Measurements from ENCODE around the gene TPM3. TPM values are rescaled to one million over a fixed set of nuclear protein-coding genes. Genes with fewer than 3 reads are reported as not detected.

TPM3 gene
- total and polyA plus RNA-seq, 8 donors, result 47.7 to 158 (median 90.2) TPM

DNA sequence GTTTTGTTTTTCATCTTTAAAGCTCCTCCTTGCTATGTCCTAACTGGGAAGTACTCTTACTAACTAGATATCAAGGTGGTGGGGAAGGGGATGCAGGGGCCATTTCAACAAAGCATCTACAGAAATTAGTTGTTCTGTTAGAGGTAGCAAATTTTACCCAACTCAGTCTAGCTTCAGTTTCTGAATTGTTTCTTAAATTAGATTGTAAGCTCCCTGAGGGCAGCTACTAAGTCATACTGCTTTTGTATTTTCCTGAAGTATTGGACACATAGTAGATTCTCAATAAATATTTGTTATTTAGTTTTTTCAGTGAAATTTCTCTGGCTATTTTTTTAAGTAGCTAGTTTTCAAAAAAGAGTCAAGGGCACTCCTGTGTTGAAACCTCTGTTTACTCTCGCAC, 30.6 kb upstream of the TPM3 start:
- no peaks in the 10 kb centered on the region for H3K27me3 ChIP-seq
- peaks cover 11 to 33% (median 33%) of the 10 kb centered on the region in 3 donors for H3K4me1 ChIP-seq
- no peaks in the 10 kb centered on the region for H3K9me3 ChIP-seq
- peak overlapping the region in 3 of 4 donors; percentile 63 to 74 (median 68) for H3K4me3 ChIP-seq
- WGBS, 2 donors, result 48 to 56% methylated on average over 1 of the region's 1 CpG
- DNase-seq (no peak), ATAC-seq (no peak), FAIRE-seq (no peak)
- intact Hi-C loops (cut with DNase I), result no loop called here
- peaks cover 0 to 14% (median 14%) of the 10 kb centered on the region in 3 donors for H3K36me3 ChIP-seq
- H3K27ac ChIP-seq, result no peak overlapping the region
- TF ChIP-seq, protein P1, sequence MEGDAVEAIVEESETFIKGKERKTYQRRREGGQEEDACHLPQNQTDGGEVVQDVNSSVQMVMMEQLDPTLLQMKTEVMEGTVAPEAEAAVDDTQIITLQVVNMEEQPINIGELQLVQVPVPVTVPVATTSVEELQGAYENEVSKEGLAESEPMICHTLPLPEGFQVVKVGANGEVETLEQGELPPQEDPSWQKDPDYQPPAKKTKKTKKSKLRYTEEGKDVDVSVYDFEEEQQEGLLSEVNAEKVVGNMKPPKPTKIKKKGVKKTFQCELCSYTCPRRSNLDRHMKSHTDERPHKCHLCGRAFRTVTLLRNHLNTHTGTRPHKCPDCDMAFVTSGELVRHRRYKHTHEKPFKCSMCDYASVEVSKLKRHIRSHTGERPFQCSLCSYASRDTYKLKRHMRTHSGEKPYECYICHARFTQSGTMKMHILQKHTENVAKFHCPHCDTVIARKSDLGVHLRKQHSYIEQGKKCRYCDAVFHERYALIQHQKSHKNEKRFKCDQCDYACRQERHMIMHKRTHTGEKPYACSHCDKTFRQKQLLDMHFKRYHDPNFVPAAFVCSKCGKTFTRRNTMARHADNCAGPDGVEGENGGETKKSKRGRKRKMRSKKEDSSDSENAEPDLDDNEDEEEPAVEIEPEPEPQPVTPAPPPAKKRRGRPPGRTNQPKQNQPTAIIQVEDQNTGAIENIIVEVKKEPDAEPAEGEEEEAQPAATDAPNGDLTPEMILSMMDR (IDR thresholded peaks at IDR 0.05), result no peak

DNA sequence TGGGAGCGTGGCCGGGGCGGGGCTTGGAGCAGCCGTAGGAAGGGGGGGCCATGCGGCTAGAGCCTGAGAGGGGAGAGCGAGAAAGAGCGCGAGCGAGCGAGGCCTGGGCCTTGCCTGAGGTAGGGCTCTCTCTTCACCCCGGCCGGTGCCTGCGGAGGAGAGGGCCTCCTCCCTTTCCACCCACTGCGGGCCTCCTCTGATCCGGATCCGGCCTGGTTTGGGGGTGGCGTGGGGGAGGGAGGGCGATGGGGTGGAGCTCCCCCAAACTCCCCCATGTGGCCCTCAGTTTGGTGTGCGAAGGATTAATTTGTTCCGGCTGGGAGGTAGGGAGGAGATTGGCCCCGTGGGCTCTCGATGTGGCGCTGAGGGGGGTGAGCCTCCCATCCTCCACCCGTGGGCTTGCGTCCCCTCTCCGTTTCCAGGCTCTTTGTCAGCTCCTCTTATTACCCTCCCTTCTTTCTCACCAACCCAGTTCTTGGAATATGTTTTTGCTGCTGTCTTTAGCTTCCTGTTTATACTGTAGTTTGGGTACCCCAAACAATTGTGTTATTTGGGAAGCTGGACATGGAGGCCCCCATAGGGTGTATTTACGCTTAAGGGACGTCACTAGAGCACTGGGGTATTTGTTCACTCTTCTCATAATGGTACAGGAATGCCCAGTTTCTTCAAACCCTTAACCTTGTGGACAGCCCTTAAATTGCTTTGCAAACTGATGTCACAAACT, 29.5 kb upstream of the TPM3 start:
- FAIRE-seq (no peak), DNase-seq (peak; percentile 62 to 90 (median 75)), ATAC-seq (peak; percentile 36 to 58 (median 53))
- peak overlapping the region; percentile 62 to 74 (median 66) for H3K4me3 ChIP-seq
- no peaks in the 10 kb centered on the region for H3K9me3 ChIP-seq
- H3K4me1 ChIP-seq, result peaks cover 11 to 33% (median 33%) of the 10 kb centered on the region in 3 donors
- H3K27ac ChIP-seq, result peak overlapping the region; percentile 81 to 99 (median 92)
- intact Hi-C loops (cut with DNase I), result no loop called here
- no peaks in the 10 kb centered on the region for H3K27me3 ChIP-seq
- H3K36me3 ChIP-seq, result peaks cover 0 to 10% (median 7%) of the 10 kb centered on the region in 3 donors
- 0 to 1% methylated on average over 22 to 28 of the region's 28 CpGs for WGBS, 2 donors
- TF ChIP-seq, protein P1 (IDR thresholded peaks at IDR 0.05), result no peak

DNA sequence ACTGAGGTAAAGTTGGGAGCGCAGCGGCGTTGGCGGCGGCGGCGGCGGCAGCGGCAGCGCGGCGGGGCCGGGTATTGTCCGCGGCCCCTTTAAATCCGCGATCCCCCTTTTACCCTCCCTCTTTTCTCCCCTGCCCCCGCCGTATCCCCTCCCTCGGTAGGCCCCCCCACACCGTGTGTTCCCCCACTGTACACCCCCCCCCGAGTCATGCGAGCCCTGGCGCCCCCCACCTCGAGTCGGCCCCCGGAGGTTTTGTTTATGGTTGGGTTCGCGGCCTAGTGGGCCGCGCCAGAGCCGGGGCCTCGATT, 29.0 kb upstream of the TPM3 start:
- H3K4me1 ChIP-seq, result peaks cover 11 to 33% (median 33%) of the 10 kb centered on the region in 3 donors
- peak overlapping the region; percentile 62 to 74 (median 66) for H3K4me3 ChIP-seq
- H3K36me3 ChIP-seq, result peaks cover 0 to 10% (median 7%) of the 10 kb centered on the region in 3 donors
- WGBS, 2 donors, result 0 to 2% methylated on average over 9 to 33 of the region's 33 CpGs
- no peaks in the 10 kb centered on the region for H3K9me3 ChIP-seq
- ATAC-seq (no peak), FAIRE-seq (no peak), DNase-seq (no peak)
- no peaks in the 10 kb centered on the region for H3K27me3 ChIP-seq
- intact Hi-C loops (cut with DNase I), result no loop called here
- peak overlapping the region; percentile 81 to 99 (median 92) for H3K27ac ChIP-seq
- TF ChIP-seq, protein P1 (IDR thresholded peaks at IDR 0.05), result no peak

DNA sequence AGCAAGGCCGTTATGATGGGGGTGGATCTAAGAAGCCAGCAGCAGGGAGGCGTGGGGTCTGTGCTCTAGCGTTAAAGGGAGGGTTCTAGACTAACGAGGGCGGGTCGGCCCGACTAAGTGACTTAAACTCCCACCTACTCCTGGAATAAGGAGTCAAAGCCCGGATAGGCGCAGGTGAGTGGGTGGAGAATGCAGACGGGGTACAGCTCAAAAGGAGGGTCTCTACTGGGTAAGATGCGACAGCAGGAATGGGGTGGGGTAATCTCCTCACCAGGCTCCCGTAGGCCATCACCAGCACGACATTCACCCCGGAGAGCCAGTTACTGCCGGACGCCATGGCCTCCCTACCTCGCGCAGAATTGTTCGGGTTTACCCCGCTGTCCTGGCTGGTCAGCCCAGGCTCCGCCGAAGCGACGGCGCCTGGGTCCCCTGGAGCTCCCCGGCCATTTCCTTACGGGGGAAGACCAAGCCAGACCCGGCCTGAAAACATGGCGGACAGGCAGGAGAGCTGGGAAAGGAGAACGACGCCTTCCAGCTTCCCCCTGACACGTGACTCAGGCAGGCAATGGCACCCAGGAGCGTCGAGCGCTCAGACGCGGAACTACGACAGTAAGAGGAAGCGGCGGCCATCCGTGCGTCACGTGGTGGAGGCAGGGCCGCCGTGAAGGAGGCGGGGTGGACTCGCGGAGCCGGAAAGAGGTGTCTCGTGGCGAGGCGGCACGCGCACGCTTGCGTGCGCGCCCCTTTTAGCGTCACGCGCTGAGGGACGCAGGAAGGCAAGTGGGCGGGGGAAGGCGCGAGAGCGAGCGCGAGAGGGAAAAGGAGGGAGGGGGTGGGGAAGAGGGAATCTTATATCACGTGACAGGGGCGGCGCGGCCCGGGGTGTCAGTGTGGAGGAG, 28.4 kb upstream of the TPM3 start, which contains the start of gene UBAP2L:
Gene UBAP2L, plus strand, starts transcription at position 885 of the 899 bp plus-strand sequence. CDS start 4,169 bp downstream, outside the sequence.
- Histone ChIP-seq H3K27ac (peak within 1 kb of the TSS; percentile 89 to 99 (median 94)), H3K27me3 (no peaks in the 10 kb centered on the region), H3K4me1 (peaks cover 11 to 33% (median 33%) of the 10 kb centered on the region in 3 donors), H3K9me3 (no peaks in the 10 kb centered on the region), H3K36me3 (peaks cover 0 to 10% (median 7%) of the 10 kb centered on the region in 3 donors), H3K4me3 (peak within 1 kb of the TSS; percentile 63 to 90 (median 72))
- TF ChIP-seq, protein P1 (IDR thresholded peaks at IDR 0.05), result no peak
- FAIRE-seq (peak; percentile 93), ATAC-seq (peak; percentile 93 to 97 (median 94)), DNase-seq (peak; percentile 98 to 100 (median 99))
- WGBS, 2 donors, result 0% methylated on average over 67 to 73 of the region's 73 CpGs
- intact Hi-C loops (cut with DNase I), result no loop called here
